ENCODE measurements around the gene CACNG3.

The CACNG3 gene

DNA sequence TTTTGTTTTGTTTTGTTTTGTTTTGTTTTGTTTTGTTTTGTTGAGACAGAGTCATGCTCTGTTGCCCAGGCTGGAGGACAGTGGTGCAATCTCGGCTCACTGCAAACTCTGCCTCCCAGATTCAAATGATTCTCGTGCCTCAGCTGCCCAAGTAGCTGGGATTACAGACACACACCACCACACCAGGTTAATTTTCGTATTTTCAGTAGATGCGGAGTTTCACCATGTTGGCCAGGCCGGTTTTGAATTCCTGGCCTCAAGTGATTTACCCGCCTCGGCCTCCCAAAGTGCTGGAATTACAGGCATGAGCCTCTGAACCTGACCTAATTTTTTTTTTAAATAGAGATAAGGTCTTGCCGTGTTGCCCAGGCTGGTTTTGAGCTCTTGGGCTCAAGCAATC is 46.5 kb downstream of the CACNG3 start:
- Histone ChIP-seq H3K9me3 (ENCODE audit: severe bottlenecking) (no peaks in the 10 kb centered on the region), H3K27ac (no peak overlapping the region), H3K36me3 (no peaks in the 10 kb centered on the region), H3K27me3 (ENCODE audit: insufficient read depth, low read depth, severe bottlenecking) (no peaks in the 10 kb centered on the region), H3K4me3 (ENCODE audit: low read depth, low read length) (no peak overlapping the region)
- TF ChIP-seq, protein P1, sequence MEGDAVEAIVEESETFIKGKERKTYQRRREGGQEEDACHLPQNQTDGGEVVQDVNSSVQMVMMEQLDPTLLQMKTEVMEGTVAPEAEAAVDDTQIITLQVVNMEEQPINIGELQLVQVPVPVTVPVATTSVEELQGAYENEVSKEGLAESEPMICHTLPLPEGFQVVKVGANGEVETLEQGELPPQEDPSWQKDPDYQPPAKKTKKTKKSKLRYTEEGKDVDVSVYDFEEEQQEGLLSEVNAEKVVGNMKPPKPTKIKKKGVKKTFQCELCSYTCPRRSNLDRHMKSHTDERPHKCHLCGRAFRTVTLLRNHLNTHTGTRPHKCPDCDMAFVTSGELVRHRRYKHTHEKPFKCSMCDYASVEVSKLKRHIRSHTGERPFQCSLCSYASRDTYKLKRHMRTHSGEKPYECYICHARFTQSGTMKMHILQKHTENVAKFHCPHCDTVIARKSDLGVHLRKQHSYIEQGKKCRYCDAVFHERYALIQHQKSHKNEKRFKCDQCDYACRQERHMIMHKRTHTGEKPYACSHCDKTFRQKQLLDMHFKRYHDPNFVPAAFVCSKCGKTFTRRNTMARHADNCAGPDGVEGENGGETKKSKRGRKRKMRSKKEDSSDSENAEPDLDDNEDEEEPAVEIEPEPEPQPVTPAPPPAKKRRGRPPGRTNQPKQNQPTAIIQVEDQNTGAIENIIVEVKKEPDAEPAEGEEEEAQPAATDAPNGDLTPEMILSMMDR (IDR thresholded peaks at IDR 0.05; ENCODE audit: low read depth, low read length): no peak
- DNase-seq: no peak

DNA sequence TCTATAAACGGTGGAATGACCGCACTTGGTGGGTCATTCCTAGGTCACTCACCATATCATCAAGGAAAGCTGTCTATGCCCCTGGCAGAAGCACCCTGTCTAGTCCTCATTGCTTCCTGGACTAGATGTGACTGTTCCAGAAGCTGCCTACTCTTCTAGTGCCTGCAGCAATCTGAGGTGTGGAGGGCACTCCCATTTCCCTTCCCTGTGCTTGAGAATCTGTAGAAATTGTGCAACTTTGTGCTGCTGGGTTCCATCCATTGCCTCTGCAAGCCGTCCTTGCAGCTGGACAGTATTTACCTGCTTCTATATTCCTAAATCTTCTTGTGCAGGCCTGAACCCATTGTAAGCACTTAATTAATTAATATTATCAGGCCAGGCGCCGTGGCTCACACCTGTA is 52.1 kb downstream of the CACNG3 start:
- TF ChIP-seq, protein P1 (IDR thresholded peaks at IDR 0.05; ENCODE audit: low read depth, low read length): no peak
- H3K27me3 ChIP-seq (ENCODE audit: insufficient read depth, low read depth, severe bottlenecking): no peaks in the 10 kb centered on the region
- no peak for DNase-seq
- H3K9me3 ChIP-seq (ENCODE audit: severe bottlenecking): no peaks in the 10 kb centered on the region
- H3K27ac ChIP-seq: no peak overlapping the region
- no peak overlapping the region for H3K4me3 ChIP-seq (ENCODE audit: low read depth, low read length)
- H3K36me3 ChIP-seq: no peaks in the 10 kb centered on the region

DNA sequence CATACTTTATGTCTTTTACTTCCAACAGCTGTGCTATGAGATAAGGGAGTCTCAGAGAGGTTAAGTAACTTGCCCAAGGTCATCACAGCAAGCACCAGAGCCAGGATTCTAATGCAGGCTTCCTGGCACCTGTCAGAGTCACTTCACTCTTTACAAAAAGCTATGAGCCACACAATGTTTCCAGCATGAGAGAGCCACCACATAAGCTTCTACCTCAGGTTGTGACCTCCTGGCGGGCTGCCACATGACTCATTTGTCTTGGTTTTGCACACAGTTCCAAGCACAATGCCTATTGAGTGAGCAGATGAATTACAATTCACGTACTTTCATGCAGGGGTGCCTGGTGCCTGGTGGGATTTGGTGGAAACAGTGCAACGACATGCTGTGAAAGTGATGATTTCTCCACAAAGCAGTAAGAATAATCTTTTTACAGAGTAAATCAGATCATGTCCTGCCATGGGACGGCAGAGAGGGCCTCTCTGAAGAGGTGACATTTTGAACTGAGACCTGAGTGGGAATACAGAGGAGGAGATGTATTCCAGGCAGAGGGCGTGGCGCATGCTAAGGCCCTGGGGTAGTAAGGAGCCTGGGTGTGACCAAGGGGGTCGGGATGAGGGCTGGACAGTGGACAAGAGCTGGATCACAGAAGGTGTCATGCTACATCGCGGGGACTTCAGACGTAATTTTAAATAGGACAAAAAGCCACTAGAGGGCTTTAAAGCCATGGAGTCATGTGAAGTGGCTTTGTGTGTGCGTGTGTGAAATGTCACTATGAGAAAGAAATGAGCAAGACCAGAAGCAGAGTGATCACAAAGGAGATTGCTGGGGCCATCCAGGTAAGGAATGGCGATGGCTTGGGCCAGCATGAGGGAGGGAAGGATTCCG is 53.4 kb downstream of the CACNG3 start:
- no peak for DNase-seq
- H3K9me3 ChIP-seq (ENCODE audit: severe bottlenecking): no peaks in the 10 kb centered on the region
- H3K36me3 ChIP-seq: no peaks in the 10 kb centered on the region
- no peak overlapping the region for H3K27ac ChIP-seq
- no peak overlapping the region for H3K4me3 ChIP-seq (ENCODE audit: low read depth, low read length)
- TF ChIP-seq, protein P1 (IDR thresholded peaks at IDR 0.05; ENCODE audit: low read depth, low read length): 0 out of 2 replicates have a peak, but pooled peaks have one; percentile 12
- H3K27me3 ChIP-seq (ENCODE audit: insufficient read depth, low read depth, severe bottlenecking): no peaks in the 10 kb centered on the region

DNA sequence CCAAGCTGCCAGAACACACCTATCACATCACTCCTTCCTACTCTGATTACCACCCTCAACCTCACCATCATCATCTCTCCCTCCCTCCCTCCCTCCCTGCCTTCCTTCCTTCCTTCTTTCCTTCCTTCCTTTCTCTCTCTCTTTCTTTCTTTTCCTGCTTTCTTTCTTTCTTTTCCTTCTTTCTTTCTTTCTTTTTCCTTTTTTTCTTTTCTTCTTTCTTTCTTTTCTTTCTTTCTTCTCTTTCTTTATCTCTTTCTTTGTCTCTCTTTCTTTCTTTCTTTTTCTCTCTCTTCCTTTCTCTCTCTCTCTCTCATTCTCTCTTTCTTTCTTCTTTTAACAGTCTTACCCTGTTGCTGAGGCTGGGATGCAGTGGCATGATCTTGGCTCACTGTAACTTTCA is 59.2 kb downstream of the CACNG3 start:
- Histone ChIP-seq H3K36me3 (no peaks in the 10 kb centered on the region), H3K9me3 (ENCODE audit: severe bottlenecking) (no peaks in the 10 kb centered on the region), H3K27ac (no peak overlapping the region), H3K4me3 (ENCODE audit: low read depth, low read length) (no peak overlapping the region), H3K27me3 (ENCODE audit: insufficient read depth, low read depth, severe bottlenecking) (no peaks in the 10 kb centered on the region)
- TF ChIP-seq, protein P1 (IDR thresholded peaks at IDR 0.05; ENCODE audit: low read depth, low read length): no peak
- no peak for DNase-seq

DNA sequence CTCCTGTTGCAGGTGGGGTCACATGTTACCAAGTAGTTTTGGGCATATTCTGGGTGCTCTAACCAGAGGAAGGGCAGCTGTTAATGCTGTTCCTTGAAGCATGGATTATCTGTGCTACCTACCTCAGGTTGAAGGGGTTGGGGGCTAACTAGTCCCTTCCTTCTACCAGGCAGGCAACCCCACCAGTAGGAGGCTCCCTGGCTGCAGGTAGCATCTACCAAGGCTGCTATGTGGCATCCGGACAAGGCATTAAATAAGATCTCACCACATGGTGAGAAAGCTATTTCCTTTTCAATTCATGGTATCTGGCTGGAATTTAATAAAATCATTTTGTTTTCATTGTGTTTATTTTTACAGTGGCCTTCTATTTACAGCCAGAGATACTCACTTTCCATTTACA is 62.5 kb downstream of the CACNG3 start:
- no peak for DNase-seq
- H3K9me3 ChIP-seq (ENCODE audit: severe bottlenecking): no peaks in the 10 kb centered on the region
- no peak overlapping the region for H3K27ac ChIP-seq
- TF ChIP-seq, protein P1 (IDR thresholded peaks at IDR 0.05; ENCODE audit: low read depth, low read length): peak; percentile 52
- H3K27me3 ChIP-seq (ENCODE audit: insufficient read depth, low read depth, severe bottlenecking): no peaks in the 10 kb centered on the region
- H3K4me3 ChIP-seq (ENCODE audit: low read depth, low read length): no peak overlapping the region
- no peaks in the 10 kb centered on the region for H3K36me3 ChIP-seq

Data from WERI-Rb-1 (cell line).